Amygdala (tissue), 56 donors: ENCODE data around the gene WDR33.
"Not testable (repeated sequence)": the region's sequence is repeated elsewhere in the genome, so short reads cannot be mapped to it uniquely, and the experiment has no call there.

Experiments used
- DNase-seq, 56 donors: peaks; one replicate each; lab custom pipeline; 2025; lab: John Stamatoyannopoulos, UW

The WDR33 gene

DNA sequence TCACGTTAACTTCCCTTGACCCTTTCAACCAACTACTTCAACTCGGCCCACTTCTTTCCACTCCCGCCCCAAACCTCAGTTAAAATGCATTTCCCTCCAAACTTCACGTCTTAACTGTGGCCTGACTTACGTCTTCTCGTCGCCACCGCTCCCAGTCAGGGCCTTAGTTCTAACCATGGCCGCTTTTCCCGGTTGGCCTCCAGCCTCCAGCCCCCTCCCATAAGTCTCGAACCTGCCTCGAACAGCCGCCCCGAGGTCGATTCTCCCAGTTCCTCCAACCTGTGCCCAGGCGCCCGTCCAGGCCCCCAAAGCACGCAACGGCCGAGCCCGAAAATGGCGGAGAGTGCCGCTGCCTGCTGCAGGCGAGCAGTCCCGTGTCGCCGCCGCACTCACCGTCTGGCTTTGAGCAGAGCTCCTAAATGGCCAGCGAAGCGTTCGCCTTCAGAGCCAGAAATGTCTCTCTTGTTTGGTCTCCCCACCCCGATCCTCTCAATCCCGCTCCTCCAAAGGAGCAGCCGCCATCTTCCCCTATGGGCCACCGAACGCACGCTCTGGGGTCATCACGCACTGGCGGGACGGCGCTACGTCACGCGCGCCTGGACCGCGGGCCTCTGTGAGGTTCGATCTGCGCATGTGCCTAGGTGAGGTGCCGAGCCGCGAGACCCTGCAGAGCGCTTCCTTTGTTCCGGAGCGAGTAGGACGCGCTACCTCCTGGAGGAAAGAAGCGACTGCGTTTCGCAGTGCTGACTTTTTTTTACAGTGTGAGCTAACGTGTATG, at the start of gene WDR33:
TSS of gene WDR33 (minus strand) at position 553 of the 778 bp plus-strand sequence. CDS start 40,190 bp downstream, outside the sequence.
- DNase-seq: peak; percentile 19 to 88 (median 72)

DNA sequence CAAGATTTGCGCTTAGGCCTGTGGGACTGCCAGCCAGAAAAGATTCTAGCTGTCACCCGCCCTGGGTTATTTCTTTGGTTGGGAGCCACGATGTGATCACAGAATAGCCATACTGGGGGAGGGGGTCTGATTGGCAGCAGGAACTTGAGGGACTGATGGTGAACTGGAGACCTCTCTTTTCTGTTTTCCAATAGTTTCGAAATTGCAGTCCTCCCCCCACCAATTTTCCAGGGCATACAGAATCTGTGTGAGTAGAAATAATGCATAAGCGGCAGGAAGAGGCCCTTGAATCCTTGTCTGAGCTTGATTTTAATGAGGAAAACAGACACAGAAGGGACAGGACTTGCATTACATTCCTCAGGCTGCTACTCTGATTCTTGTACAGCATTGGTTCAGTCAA, 49.2 kb upstream of the WDR33 start:
- DNase-seq: no peak

DNA sequence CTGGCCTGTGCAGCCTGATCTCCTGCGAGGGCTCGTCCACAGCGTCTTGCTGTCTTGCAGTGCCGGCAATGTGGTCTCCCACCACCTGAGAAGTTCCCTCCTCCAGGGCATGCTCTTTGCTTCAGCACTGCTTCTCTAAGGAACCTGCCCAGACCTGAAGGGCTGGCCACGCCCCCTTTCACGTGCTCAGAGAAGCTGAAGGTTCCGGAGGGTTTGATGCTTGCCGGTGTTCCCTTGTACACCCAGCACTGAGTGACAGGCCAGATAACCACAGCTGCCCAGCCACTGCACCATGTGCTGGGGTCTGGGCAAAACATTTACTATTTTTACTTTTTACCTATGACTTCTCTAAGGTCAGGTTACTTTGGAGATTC, 48.7 kb upstream of the WDR33 start:
- peak in 1 of 56 donors; percentile 2 for DNase-seq

DNA sequence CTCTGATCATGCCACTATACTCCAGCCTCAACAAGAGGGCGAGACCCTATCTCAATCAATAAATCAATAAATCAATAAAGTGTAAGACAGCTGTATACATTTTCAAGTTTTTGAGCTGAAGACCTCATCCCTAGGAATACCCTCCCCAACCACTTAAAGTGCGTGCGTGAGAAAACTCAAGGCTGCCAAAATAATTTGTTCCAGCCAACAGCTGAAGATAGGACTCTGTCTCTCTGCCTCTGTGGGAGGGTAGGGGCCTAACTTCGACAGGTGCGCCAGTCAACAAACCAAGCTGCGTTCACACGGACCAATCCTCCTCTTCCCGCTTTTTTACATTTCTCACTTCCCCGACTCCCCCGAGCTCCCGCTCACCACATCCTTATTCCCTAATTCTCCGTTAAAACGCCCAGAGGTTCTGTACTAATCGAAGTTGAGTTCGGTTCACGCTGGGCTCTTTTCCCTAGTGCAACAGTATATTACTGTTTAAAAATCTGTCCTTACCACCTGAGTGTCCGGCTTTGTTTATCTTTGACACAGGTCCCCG, 46.4 kb upstream of the WDR33 start:
- DNase-seq: peak in 1 of 56 donors; percentile 19

DNA sequence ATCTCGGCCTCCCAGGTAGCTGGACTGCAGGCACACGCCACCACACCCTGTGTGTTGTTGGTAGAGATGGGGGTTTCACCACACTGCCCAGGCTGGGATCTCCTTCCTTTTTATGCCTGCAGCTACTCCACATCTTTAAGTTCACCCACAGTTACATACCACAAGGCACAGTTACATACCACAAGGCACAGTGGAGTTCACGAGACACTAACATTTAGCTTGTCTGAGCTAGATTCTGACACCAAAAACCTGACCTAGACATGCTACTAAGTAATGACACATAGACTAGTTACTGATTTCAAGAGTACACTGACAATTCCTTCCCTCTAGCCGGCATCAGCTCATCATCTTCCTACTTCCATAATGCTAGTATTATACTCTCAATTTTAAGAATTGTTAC, 42.7 kb upstream of the WDR33 start:
- DNase-seq: no peak

DNA sequence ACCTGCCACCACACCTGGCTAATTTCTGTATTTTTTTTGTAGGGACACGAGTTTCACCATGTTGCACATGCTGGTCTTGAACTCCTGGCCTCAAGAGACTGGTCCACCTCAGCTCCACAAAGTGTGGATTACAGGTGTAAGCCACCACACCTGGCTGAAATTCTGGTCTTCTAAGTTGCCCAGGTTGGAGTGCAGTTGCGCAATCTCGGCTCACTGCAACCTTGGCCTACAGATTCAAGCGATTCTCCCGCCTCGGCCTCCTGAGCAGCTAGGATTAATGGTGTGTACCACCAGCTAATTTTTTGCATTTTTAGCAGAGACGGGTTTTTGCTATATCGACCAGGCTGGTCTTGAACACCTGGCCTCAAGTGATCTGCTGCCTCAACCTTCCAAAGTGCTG, 41.4 kb upstream of the WDR33 start:
- DNase-seq: no peak

DNA sequence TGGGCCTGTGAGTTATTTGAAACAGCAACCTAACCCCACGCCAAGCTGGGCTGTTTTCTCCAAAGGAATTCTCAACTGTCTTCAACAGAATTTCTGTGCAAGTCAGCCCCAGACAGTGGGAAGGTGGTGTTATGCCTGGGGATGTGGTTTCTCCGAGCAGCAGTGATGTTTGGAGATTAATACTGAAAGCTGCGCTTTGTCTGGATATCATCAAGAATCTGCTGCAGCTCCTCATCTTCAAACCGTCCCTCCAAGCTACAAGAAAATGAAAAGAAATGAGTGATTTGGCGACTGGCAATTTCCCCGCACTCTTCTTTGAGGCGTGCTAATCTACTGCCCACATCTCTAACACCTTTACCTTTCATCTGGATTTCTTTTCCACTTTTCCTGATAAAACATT, 37.0 kb upstream of the WDR33 start:
- no peak for DNase-seq

DNA sequence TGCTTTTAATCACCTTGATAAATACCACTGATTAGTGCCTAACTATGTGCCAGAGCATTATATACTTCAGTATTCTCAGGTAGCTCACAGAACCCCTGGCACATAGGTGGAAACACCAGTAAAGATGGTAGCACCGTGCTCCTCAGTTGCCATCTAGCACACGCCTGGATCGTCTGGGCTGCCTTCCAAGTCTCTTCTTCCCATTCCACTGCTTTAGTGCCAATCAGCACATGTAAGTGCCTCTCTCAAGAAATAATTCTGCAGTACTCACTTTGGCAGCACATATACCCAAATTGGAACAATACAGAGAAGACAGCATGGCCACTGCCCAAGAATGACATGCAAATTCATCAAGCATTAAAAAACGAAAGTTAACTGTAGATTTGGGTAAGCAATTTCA, 34.0 kb upstream of the WDR33 start:
- DNase-seq: peak in 1 of 56 donors; percentile 9

DNA sequence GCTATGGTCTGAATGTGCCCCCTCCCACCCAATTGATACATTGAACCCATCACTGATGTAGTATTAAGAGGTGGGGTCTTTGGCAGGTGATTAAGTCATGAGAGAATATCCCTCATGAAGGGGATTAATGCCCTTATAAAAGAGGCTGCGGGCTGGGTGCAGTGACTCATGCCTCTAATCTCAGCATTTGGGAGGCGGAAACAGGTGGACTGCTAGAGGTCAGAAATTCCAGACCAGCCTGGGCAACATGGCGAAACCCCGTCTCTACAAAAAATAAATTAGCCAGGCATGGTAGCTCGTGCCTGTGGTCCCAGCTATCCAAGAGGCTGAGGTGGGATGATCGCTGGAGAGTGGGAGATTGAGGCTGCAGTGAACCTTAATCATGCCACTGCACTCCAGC, 32.7 kb upstream of the WDR33 start:
- no peak for DNase-seq

DNA sequence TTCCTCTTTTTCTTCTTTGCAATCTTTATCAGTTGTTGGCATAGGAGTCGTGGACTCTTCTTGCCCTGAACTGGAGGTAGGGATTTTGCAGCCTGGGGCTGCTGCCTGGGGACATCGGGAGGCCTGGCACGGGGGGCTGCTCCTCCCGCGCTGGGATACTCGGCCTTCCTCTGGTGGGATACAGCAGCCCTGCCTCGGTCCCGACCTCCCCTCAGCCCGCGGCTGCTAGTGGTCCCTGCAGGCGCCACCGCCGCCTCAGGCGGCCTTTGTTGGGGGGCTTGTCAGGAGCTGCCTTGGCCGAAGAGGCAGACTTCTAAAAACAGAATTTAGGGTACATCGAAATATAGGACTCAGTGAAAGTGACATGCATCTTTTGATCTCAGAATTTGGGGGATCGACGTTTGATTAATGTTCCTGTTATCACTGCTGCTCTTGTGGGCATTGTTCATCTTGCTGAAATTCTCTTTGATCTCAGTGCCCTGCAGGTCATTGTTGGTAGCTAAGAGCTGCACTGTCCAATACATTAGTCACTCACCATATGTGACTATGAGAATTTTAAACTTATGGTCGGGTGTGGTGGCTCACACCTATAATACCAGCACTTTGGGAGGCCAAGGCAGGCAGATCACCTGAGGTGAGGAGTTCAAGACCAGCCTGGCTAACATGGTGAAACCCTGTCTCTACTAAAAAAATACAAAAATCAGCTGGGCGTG, 30.7 kb upstream of the WDR33 start:
- DNase-seq: no peak

DNA sequence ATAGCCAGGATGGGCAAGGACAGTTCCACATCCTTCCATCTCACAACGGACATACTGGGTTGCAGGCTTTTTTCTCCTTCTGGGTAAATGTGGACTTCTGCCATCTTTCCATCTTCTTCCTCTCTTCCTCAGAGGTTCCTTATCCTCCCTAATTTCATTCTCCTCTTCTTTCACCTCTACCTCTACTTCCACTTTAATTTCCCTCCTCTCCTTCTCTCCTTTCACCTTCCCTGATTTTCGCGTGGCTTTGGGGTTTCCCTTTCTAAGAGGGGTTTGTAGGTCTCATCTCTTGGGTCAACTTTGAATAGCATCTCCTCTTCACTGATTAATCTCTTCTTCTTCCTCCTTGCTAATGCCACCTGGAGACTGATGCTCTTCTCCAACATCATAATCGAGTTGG, 29.9 kb upstream of the WDR33 start:
- no peak for DNase-seq

DNA sequence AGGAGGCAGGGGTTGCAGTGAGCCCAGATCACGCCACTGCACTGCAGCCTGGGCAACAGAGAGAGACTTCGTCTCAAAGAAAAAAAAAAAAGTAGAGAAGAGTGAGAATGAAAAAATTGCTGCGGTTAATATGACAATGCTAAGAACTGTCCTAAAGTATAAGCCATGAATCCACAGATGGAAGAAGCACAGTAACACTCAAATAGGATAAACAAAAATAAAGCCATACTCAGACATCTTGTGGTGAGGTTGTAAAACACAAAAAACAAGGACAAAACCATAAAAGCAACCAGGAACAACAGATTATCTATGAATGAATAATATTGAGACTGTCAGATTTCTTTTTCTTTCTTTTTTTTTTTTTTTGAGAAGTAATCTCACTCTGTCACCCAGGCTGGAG, 24.0 kb upstream of the WDR33 start:
- no peak for DNase-seq

DNA sequence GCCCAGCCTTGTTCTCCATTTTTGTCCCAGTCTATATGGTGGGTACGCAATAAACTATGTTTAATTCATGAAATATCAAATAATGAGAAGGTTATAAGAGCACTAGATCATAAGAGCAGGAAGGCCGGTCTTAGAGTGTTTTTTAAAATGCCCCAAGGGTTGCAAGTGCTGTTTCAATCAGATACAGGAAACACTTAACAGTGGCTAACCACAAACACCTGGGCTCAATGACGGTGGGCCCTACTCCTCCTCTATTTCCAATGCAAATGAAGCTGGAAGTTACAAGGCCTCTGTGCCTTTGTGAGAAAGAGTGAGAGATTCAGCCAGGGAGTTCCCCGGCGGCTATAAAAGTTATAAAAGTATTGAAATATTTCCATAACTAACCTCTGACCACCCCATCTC, 18.9 kb upstream of the WDR33 start:
- no peak for DNase-seq

DNA sequence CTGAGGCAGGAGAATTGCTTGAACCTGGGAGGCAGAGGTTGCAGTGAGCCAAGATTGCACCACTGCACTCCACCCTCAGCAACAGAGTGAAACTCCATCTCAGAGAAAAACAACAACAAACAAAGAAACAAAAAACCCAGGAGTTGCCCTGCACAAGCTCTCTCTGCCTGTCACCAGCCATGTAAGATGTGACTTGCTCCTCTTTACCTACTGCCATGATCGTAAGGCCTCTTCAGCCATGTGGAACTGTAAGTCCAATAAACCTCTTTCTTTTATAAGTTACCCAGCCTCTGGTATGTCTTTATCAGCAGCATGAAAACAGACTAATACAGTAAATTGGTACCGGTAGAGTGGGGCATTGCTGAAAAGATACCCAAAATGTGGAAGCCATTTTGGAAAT, 15.7 kb upstream of the WDR33 start:
- DNase-seq: not testable (repeated sequence)

DNA sequence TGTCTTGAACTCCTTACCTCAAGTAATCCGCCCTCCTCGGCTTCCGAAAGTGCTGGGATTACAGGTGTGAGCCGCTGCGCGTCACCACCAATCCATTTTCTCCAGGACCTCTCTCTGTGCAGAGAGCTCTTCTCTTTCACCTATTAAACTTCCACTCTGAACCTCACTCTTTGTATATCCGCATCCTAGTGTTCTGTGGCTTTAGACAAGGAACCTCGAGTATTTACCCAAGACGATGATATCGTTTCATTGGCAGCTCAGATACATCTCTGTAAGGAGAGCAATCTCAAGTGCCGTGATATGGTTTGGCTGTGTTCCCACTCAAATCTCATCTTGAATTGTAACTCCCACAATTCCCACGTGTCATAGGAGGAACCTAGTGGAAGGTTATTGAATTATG, 15.1 kb upstream of the WDR33 start:
- DNase-seq: no peak

DNA sequence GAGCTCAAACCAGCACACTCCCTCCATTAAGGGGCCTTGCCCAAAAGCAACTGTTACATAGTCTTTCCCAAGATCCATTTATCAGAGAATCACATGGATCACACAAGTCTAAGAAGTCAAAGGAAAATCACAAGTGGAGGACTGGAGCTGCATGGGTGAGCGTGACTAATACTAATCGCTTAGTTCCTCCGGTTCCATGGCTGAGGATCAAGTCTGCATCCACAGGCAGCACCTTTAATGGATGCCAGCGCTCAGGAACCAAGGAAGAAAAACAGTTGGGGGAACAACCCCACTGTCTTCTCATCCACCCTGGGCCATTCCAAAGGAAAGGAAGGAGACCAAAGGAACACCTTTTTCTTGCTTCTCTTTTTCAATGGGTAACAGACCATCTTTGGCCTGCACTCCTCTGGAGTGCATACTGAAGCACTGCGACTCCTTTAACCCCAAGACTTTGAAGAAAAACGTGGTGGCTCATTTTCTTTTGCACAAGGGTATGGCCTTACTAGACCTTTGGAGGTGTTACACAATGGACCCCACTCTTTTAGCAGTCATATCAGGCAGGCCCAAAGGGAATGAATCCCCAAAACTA, 9.2 kb upstream of the WDR33 start:
- DNase-seq: no peak

DNA sequence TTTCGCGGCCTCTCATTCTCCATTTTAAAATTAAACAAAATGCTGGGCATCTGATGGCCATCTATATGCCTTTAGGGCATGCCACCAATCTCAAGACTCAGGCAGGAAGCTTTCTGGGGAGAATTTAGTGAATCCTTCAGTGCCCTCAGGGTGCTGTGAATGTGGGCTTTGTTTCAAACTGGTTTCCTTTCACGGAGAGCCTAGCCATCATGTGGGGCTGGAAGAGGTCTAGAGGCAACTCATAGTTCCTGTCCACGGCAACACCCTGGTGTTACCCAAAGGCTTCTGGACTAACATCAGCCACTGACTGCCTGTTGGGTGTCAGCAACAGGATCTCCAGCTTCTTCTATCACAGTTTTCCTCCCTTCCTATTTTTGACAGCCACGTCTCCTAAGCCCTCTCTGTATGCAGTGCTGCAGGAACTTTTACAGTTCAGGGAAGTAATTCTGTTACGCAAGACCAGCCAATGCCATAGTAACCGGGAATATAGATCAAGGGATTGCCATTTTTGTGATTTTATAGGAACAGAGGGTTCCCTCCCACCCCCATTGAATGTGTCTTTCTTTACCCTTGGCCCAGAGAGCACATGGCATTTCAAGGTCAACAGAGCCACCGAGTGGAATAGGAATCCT, 7.9 kb upstream of the WDR33 start:
- no peak for DNase-seq

DNA sequence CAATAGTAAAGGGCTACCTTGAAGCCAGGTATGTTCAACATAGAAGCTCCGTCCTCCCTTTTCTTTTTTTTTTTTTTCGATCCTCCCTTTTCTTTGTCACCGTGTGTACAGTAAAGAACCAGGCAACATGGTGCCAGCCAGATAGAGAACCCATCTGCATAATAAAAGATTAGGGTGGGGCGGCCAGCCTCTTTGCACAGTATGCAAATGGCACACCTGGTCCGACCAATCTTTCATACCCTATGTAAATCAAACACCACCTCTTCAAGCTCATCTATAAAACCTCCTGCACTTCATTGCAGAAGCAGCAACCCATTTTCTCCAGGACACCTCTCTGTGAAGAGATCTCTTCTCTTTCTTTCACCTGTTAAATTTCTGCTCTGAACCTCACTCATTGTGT, 7.3 kb upstream of the WDR33 start:
- DNase-seq: no peak

DNA sequence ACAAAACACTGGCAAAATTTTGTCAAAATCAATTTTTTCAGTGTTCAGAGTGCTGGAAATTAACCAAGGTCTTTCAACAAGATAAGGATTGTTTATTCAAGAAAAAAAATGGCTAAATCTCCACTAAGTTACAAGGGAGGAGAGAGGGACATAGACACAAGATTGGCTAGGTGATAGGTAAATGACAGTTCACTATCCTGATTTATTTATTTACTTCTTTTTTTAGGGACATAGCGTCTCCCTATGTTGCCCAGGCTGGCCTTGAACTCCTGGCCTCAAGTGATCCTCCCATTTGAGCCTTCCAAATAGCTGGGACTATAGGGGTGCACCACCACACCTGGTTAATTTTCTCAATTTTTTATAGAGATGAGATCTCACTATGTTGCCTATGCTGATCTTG, 3.7 kb upstream of the WDR33 start:
- no peak for DNase-seq

DNA sequence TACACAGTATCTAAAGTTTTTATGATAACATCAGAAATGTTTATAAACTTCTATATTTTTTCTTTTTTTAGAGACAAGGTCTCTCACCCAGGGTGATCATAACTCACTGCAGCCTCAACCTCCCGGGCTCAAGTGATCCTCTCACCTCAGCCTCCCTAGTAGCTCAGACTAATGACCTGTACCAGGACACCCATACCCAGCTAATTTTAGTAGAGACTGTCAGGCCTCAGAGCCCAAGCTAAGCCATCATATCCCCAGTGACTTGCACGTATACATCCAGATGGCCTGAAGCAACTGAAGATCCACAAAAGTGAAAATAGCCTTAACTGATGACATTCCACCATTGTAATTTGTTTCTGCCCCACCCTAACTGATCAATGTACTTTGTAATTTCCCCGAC, 1.5 kb upstream of the WDR33 start:
- not testable (repeated sequence) for DNase-seq
